Measurements from ENCODE around the gene ADGRD2. TPM values are rescaled to one million over a fixed set of nuclear protein-coding genes. Genes with fewer than 3 reads are reported as not detected.

ADGRD2 gene
- total RNA-seq: 0.11 TPM in 1 of 2 replicates, not detected in the other

GRCh38 chr9:124450241-124450924 is at the start of gene ADGRD2:
Gene ADGRD2 (plus strand): TSS chr9:124450451. CDS start chr9:124451667, 1,216 bp downstream.

GRCh38 chr9:124415102-124415851 is 35.0 kb upstream of the ADGRD2 start, which contains the start of gene PSMB7:
Gene PSMB7 (minus strand): TSS chr9:124415442. CDS start chr9:124415425, 17 bp downstream.

GRCh38 chr9:124506931-124507879 is 57.0 kb downstream of the ADGRD2 start, which contains the start of gene NR5A1:
Gene NR5A1 (minus strand): TSS chr9:124507399. CDS start chr9:124503395, 4,004 bp downstream.

Other genes starting within 250 kb of the ADGRD2 start
- 19.7 and 23.3 TPM in 2 replicates for gene NEK6, start 192.5 kb upstream of the ADGRD2 start, total RNA-seq
- 309 and 352 TPM in 2 replicates for gene PSMB7, start 35.0 kb upstream of the ADGRD2 start, total RNA-seq
- gene NR5A1, start 56.9 kb downstream of the ADGRD2 start, total RNA-seq: not detected in 2 replicates

All from hair follicular keratinocyte (primary cell).